Measurements from ENCODE around the gene VPS45. TPM values are rescaled to one million over a fixed set of nuclear protein-coding genes. Genes with fewer than 3 reads are reported as not detected.

The VPS45 gene
- polyA plus RNA-seq, 1 donor from 2014 or later, result 174 TPM

DNA sequence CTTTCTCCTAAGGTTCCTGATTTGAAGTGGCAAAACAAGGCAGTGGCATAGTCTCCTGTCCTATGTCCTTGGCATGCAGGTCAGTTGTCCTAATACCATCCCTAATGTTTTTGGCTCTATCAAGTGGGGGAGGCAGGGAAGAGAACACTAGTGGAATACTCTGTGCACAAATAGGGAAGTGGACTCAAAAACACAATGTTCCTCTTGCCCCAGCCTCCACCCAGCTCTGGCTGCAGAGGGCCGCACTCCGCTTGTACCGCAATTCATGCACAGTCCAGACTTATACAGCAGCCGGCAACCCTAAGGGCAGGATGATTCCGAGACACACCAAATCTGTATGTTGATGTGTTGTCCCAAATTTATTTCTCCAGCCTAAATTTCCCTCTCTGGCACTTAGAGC is 96.6 kb downstream of the VPS45 start:
- Histone ChIP-seq H3K9me3 (ENCODE audit: low read length) (no peaks in the 10 kb centered on the region), H3K4me2 (ENCODE audit: low read length) (no peak overlapping the region), H3F3A (ENCODE audit: insufficient read depth, low read length, poor library complexity, severe bottlenecking) (peaks cover 16% of the 10 kb centered on the region), H3K27ac (ENCODE audit: low read length) (peak overlapping the region; percentile 99), H4K20me1 (ENCODE audit: insufficient read depth) (no peaks in the 10 kb centered on the region), H3K4me3 (ENCODE audit: low read length) (no peak overlapping the region), H3K9ac (ENCODE audit: low read length) (peak overlapping the region; percentile 71), H3K36me3 (ENCODE audit: insufficient read depth, low read length) (peaks cover 4% of the 10 kb centered on the region), H3K79me2 (replicated peaks; ENCODE audit: insufficient read depth, low read length) (no peaks in the 10 kb centered on the region), H3K9me2 (ENCODE audit: insufficient read depth, low read length) (no peaks in the 10 kb centered on the region), H3K27me3 (ENCODE audit: insufficient read depth, low read depth, low read length) (no peaks in the 10 kb centered on the region), H2AFZ (ENCODE audit: low read depth, low read length) (no peak overlapping the region)
- TF ChIP-seq POLR2AphosphoS5 (IDR thresholded peaks at IDR 0.05) (no peak), MXI1 (conservative IDR thresholded peaks at IDR 0.05; ENCODE audit: poor library complexity, severe bottlenecking) (no peak), SMC3 (conservative IDR thresholded peaks at IDR 0.05; ENCODE audit: poor library complexity) (no peak)
- TF ChIP-seq, protein P1, sequence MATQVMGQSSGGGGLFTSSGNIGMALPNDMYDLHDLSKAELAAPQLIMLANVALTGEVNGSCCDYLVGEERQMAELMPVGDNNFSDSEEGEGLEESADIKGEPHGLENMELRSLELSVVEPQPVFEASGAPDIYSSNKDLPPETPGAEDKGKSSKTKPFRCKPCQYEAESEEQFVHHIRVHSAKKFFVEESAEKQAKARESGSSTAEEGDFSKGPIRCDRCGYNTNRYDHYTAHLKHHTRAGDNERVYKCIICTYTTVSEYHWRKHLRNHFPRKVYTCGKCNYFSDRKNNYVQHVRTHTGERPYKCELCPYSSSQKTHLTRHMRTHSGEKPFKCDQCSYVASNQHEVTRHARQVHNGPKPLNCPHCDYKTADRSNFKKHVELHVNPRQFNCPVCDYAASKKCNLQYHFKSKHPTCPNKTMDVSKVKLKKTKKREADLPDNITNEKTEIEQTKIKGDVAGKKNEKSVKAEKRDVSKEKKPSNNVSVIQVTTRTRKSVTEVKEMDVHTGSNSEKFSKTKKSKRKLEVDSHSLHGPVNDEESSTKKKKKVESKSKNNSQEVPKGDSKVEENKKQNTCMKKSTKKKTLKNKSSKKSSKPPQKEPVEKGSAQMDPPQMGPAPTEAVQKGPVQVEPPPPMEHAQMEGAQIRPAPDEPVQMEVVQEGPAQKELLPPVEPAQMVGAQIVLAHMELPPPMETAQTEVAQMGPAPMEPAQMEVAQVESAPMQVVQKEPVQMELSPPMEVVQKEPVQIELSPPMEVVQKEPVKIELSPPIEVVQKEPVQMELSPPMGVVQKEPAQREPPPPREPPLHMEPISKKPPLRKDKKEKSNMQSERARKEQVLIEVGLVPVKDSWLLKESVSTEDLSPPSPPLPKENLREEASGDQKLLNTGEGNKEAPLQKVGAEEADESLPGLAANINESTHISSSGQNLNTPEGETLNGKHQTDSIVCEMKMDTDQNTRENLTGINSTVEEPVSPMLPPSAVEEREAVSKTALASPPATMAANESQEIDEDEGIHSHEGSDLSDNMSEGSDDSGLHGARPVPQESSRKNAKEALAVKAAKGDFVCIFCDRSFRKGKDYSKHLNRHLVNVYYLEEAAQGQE (IDR thresholded peaks at IDR 0.05; ENCODE audit: borderline replicate concordance), result no peak

DNA sequence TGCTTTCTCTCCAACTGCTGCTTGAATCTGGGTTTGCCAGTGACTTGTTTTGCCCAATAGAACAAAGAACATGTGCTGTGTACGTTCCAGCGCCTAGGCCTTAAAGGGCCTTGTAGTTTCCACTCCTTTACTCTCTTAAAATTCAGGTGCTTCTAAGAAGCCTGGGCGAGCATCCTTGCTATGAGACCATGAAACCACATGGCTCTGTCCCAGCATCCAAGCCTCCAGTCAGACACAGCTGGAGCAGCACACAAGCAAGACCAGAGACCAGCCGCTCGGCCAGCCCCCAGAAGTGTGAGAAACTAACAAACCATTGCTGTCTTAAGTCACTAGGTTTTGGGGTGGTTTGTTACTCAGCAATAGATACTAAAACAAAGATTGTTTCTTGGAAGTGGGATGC is 97.2 kb downstream of the VPS45 start:
- Histone ChIP-seq H3K9ac (ENCODE audit: low read length) (peak overlapping the region; percentile 71), H3K9me2 (ENCODE audit: insufficient read depth, low read length) (no peaks in the 10 kb centered on the region), H3K4me3 (ENCODE audit: low read length) (no peak overlapping the region), H2AFZ (ENCODE audit: low read depth, low read length) (no peak overlapping the region), H3K9me3 (ENCODE audit: low read length) (no peaks in the 10 kb centered on the region), H3K27ac (ENCODE audit: low read length) (peak overlapping the region; percentile 99), H3F3A (ENCODE audit: insufficient read depth, low read length, poor library complexity, severe bottlenecking) (peaks cover 16% of the 10 kb centered on the region), H3K4me2 (ENCODE audit: low read length) (no peak overlapping the region), H3K79me2 (replicated peaks; ENCODE audit: insufficient read depth, low read length) (no peaks in the 10 kb centered on the region), H3K27me3 (ENCODE audit: insufficient read depth, low read depth, low read length) (no peaks in the 10 kb centered on the region), H4K20me1 (ENCODE audit: insufficient read depth) (no peaks in the 10 kb centered on the region), H3K36me3 (ENCODE audit: insufficient read depth, low read length) (peaks cover 4% of the 10 kb centered on the region)
- TF ChIP-seq RAD21 (conservative IDR thresholded peaks at IDR 0.05), result no peak
- TF ChIP-seq EZH2 (IDR thresholded peaks at IDR 0.05; ENCODE audit: borderline replicate concordance, insufficient read depth, low read length, poor library complexity, severe bottlenecking), result no peak
- TF ChIP-seq SMC3 (conservative IDR thresholded peaks at IDR 0.05; ENCODE audit: poor library complexity), result no peak

DNA sequence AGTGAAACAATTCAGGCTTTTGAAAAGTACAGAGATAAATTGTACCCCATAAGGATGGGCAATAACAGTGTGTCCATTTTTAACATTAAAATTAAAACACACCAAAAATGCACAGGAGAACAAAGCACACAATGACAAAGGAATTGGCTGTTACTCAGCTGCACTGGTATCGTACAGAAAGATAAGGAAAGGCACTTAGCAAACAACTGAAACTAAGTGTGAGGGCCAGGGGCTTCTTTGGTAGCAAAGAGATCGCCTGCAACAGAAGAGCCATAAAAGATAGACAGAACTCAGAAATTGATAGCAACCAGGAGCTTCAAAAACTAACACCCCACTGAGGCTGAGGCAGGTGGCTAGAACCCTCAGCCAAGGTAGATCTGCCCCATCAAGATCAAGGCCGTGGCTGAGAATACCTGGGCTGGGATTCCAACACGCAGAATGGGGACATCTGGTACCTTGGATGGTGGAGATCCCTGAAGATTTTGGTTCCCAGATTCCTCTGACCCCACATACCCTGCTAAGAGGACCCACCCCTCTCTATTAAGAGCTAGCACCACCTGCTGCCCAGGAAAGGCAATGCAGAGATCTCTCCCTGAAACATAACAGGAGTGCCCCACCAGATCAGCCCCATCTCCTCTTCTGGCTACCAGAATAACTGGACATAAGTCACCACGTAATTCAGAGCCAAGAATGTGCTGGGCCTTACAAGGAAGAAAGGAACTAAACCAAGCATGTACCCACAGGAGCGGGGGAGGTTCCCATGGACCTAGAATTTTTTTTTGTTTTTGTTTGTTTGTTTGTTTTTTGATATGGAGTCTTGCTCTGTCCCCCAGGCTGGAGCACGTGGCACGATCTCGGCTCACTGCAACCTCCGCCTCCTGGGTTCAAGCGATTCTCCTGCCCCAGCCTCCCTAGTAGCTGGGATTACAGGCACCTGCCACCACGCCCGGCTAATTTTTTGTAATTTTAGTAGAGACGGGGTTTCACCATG is 98.3 kb downstream of the VPS45 start:
- Histone ChIP-seq H3K4me3 (ENCODE audit: low read length) (no peak overlapping the region), H3K4me2 (ENCODE audit: low read length) (no peak overlapping the region), H4K20me1 (ENCODE audit: insufficient read depth) (no peaks in the 10 kb centered on the region), H3K27me3 (ENCODE audit: insufficient read depth, low read depth, low read length) (no peaks in the 10 kb centered on the region), H3K9me3 (ENCODE audit: low read length) (no peaks in the 10 kb centered on the region), H3K27ac (ENCODE audit: low read length) (no peak overlapping the region), H2AFZ (ENCODE audit: low read depth, low read length) (no peak overlapping the region), H3K36me3 (ENCODE audit: insufficient read depth, low read length) (no peaks in the 10 kb centered on the region), H3K9ac (ENCODE audit: low read length) (no peak overlapping the region), H3K79me2 (replicated peaks; ENCODE audit: insufficient read depth, low read length) (no peaks in the 10 kb centered on the region), H3F3A (ENCODE audit: insufficient read depth, low read length, poor library complexity, severe bottlenecking) (peaks cover 16% of the 10 kb centered on the region), H3K9me2 (ENCODE audit: insufficient read depth, low read length) (no peaks in the 10 kb centered on the region)
- TF ChIP-seq, protein P1 (IDR thresholded peaks at IDR 0.05; ENCODE audit: borderline replicate concordance), result no peak
- TF ChIP-seq, protein P2, sequence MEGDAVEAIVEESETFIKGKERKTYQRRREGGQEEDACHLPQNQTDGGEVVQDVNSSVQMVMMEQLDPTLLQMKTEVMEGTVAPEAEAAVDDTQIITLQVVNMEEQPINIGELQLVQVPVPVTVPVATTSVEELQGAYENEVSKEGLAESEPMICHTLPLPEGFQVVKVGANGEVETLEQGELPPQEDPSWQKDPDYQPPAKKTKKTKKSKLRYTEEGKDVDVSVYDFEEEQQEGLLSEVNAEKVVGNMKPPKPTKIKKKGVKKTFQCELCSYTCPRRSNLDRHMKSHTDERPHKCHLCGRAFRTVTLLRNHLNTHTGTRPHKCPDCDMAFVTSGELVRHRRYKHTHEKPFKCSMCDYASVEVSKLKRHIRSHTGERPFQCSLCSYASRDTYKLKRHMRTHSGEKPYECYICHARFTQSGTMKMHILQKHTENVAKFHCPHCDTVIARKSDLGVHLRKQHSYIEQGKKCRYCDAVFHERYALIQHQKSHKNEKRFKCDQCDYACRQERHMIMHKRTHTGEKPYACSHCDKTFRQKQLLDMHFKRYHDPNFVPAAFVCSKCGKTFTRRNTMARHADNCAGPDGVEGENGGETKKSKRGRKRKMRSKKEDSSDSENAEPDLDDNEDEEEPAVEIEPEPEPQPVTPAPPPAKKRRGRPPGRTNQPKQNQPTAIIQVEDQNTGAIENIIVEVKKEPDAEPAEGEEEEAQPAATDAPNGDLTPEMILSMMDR (IDR thresholded peaks at IDR 0.05; ENCODE audit: poor library complexity, severe bottlenecking), result peak; percentile 46

All from neural cell (in vitro differentiated cells).